SK-N-SH treated with all-trans-retinoic acid at 6 μM for 48 hours (cell line): ENCODE data around the gene KRTAP9-7.
"Not testable (repeated sequence)": the region's sequence is repeated elsewhere in the genome, so short reads cannot be mapped to it uniquely, and the experiment has no call there.

Experiments used
- ATAC-seq: fragments of 200-7000 bp; cut with Tn5 transposase; 3 replicates; pipeline ENCODE4 v1.9.1; 2020; ENCODE audit warnings: mild to moderate bottlenecking, moderate library complexity
- ARNTL ChIP-seq: fragments of 450-650 bp; formaldehyde crosslinking; IDR thresholded peaks from 2 replicates; pipeline ENCODE4 v1.5.0; 2020; ENCODE audit warnings: low read depth, mild to moderate bottlenecking, moderate library complexity, borderline replicate concordance
- BACH2 ChIP-seq: fragments of 250-450 bp; sonication (Bioruptor Pico); IDR thresholded peaks from 2 replicates; pipeline ENCODE4 v1.9.0; 2021; ENCODE audit warnings: mild to moderate bottlenecking, borderline replicate concordance
- CSDC2 ChIP-seq: fragments of 250-450 bp; sonication (Bioruptor Pico); IDR thresholded peaks from 2 replicates; pipeline ENCODE4 v1.5.0; 2020; ENCODE audit warnings: mild to moderate bottlenecking, moderate library complexity
- CSRNP3 ChIP-seq: fragments of 250-450 bp; sonication (Bioruptor Pico); IDR thresholded peaks from 2 replicates; pipeline ENCODE4 v1.5.1; 2021; ENCODE audit warnings: mild to moderate bottlenecking, moderate library complexity
- ESRRG ChIP-seq: fragments of 250-450 bp; sonication (Bioruptor Pico); IDR thresholded peaks from 2 replicates; pipeline ENCODE4 v1.6.1; 2021; ENCODE audit warnings: mild to moderate bottlenecking
- GLIS3 ChIP-seq: fragments of 250-450 bp; sonication (Bioruptor Pico); IDR thresholded peaks from 2 replicates; pipeline ENCODE4 v1.5.0; 2020; ENCODE audit warnings: mild to moderate bottlenecking, moderate library complexity
- ISL1 ChIP-seq: fragments of 250-450 bp; sonication (Bioruptor Pico); IDR thresholded peaks from 2 replicates; pipeline ENCODE4 v2.1.2; 2022; ENCODE audit warnings: mild to moderate bottlenecking, moderate library complexity
- OSR1 ChIP-seq: fragments of 250-450 bp; sonication (Bioruptor Pico); IDR thresholded peaks from 2 replicates; pipeline ENCODE4 v1.8.0; 2022; ENCODE audit warnings: moderate library complexity, mild to moderate bottlenecking, inconsistent platforms
- PATZ1 ChIP-seq: fragments of 250-450 bp; sonication (Bioruptor Pico); IDR thresholded peaks from 2 replicates; pipeline ENCODE4 v1.8.0; 2020; ENCODE audit warnings: mild to moderate bottlenecking, moderate library complexity, borderline replicate concordance
- PPARA ChIP-seq: fragments of 250-450 bp; sonication (Bioruptor Pico); IDR thresholded peaks from 2 replicates; pipeline ENCODE4 v1.5.0; 2020; ENCODE audit warnings: mild to moderate bottlenecking, borderline replicate concordance
- RARB ChIP-seq: fragments of 250-450 bp; sonication (Bioruptor Pico); IDR thresholded peaks from 2 replicates; pipeline ENCODE4 v1.8.0; 2021; ENCODE audit warnings: mild to moderate bottlenecking, moderate library complexity
- SNAI2 ChIP-seq: fragments of 250-450 bp; sonication (Bioruptor Pico); IDR thresholded peaks from 2 replicates; pipeline ENCODE4 v1.5.0; 2020; ENCODE audit warnings: mild to moderate bottlenecking, moderate library complexity
- TCF4 ChIP-seq: fragments of 250-450 bp; sonication (Bioruptor Pico); IDR thresholded peaks from 2 replicates; pipeline ENCODE4 v1.8.0; 2021; ENCODE audit warnings: mild to moderate bottlenecking, moderate library complexity, borderline replicate concordance
- TOX ChIP-seq: fragments of 250-450 bp; sonication (Bioruptor Pico); IDR thresholded peaks from 2 replicates; pipeline ENCODE4 v1.8.0; 2021; ENCODE audit warnings: mild to moderate bottlenecking, moderate library complexity, borderline replicate concordance
- ZC3H10 ChIP-seq: fragments of 250-450 bp; sonication (Bioruptor Pico); IDR thresholded peaks from 2 replicates; pipeline ENCODE4 v1.5.1; 2021; ENCODE audit warnings: mild to moderate bottlenecking, moderate library complexity
- ZFP3 ChIP-seq: fragments of 250-450 bp; sonication (Bioruptor Pico); IDR thresholded peaks from 2 replicates; pipeline ENCODE4 v1.5.0; 2020; ENCODE audit warnings: mild to moderate bottlenecking, moderate library complexity
- ZFP30 ChIP-seq: fragments of 450-650 bp; formaldehyde crosslinking; IDR thresholded peaks from 2 replicates; pipeline ENCODE4 v1.5.0; 2022; ENCODE audit warnings: mild to moderate bottlenecking, moderate library complexity
- ZNF565 ChIP-seq: fragments of 450-650 bp; formaldehyde crosslinking; conservative IDR thresholded peaks from 2 replicates; pipeline ENCODE4 v1.5.0; 2020; ENCODE audit warnings: low read depth, mild to moderate bottlenecking, moderate library complexity
- ZNF70 ChIP-seq: fragments of 450-650 bp; formaldehyde crosslinking; IDR thresholded peaks from 2 replicates; pipeline ENCODE4 v1.5.0; 2020; ENCODE audit warnings: mild to moderate bottlenecking, moderate library complexity
- ZNF8 ChIP-seq: fragments of 450-650 bp; formaldehyde crosslinking; IDR thresholded peaks from 2 replicates; pipeline ENCODE4 v1.5.0; 2020; ENCODE audit warnings: mild to moderate bottlenecking, moderate library complexity
- TF ChIP-seq, protein P1 (sequence below): fragments of 250-450 bp; sonication (Bioruptor Pico); IDR thresholded peaks from 2 replicates; pipeline ENCODE4 v1.5.0; 2020; ENCODE audit warnings: mild to moderate bottlenecking, moderate library complexity
- TF ChIP-seq, protein P2 (sequence below): fragments of 250-450 bp; sonication (Bioruptor Pico); IDR thresholded peaks from 2 replicates; pipeline ENCODE4 v1.5.1; 2020; ENCODE audit warnings: low read depth, mild to moderate bottlenecking, moderate library complexity
- TF ChIP-seq, protein P3 (sequence below): fragments of 250-450 bp; sonication (Bioruptor Pico); IDR thresholded peaks from 2 replicates; pipeline ENCODE4 v1.8.0; 2021; ENCODE audit warnings: low read depth, mild to moderate bottlenecking, moderate library complexity, borderline replicate concordance

The KRTAP9-7 gene

DNA sequence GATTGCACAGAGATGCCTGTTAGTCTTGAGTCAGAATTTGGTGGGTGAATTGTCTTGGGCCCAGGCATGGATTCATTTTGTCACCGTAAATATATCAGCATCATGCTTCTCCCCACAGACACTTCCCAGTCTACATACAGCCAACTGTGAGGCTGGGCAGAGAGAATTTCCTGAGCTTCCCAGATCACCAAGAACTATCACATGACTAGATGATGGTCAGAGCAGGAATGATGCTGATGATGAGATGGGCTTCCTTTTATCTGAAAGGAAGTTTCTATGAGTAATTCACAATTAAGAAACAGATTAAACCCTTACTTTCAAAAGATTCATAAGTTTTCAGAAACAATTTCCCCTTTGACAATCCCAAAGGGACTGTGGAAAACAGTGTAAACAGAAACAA lies 20.6 kb upstream of the KRTAP9-7 start:
- no peak for ATAC-seq
- no peak for TF ChIP-seq GLIS3 (CRISPR knock-in tag)
- TF ChIP-seq, protein P1, sequence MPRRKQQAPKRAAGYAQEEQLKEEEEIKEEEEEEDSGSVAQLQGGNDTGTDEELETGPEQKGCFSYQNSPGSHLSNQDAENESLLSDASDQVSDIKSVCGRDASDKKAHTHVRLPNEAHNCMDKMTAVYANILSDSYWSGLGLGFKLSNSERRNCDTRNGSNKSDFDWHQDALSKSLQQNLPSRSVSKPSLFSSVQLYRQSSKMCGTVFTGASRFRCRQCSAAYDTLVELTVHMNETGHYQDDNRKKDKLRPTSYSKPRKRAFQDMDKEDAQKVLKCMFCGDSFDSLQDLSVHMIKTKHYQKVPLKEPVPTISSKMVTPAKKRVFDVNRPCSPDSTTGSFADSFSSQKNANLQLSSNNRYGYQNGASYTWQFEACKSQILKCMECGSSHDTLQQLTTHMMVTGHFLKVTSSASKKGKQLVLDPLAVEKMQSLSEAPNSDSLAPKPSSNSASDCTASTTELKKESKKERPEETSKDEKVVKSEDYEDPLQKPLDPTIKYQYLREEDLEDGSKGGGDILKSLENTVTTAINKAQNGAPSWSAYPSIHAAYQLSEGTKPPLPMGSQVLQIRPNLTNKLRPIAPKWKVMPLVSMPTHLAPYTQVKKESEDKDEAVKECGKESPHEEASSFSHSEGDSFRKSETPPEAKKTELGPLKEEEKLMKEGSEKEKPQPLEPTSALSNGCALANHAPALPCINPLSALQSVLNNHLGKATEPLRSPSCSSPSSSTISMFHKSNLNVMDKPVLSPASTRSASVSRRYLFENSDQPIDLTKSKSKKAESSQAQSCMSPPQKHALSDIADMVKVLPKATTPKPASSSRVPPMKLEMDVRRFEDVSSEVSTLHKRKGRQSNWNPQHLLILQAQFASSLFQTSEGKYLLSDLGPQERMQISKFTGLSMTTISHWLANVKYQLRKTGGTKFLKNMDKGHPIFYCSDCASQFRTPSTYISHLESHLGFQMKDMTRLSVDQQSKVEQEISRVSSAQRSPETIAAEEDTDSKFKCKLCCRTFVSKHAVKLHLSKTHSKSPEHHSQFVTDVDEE = no peak
- TF ChIP-seq TOX (CRISPR knock-in tag) = no peak
- TF ChIP-seq, protein P2, sequence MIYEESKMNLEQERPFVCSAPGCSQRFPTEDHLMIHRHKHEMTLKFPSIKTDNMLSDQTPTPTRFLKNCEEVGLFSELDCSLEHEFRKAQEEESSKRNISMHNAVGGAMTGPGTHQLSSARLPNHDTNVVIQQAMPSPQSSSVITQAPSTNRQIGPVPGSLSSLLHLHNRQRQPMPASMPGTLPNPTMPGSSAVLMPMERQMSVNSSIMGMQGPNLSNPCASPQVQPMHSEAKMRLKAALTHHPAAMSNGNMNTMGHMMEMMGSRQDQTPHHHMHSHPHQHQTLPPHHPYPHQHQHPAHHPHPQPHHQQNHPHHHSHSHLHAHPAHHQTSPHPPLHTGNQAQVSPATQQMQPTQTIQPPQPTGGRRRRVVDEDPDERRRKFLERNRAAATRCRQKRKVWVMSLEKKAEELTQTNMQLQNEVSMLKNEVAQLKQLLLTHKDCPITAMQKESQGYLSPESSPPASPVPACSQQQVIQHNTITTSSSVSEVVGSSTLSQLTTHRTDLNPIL (CRISPR knock-in tag) = no peak
- TF ChIP-seq ZNF565 = no peak
- no peak for TF ChIP-seq ZFP30 (CRISPR knock-in tag)
- no peak for TF ChIP-seq BACH2
- no peak for TF ChIP-seq ZNF8 (CRISPR knock-in tag)
- no peak for TF ChIP-seq ARNTL (CRISPR knock-in tag)
- TF ChIP-seq RARB = no peak
- TF ChIP-seq, protein P3, sequence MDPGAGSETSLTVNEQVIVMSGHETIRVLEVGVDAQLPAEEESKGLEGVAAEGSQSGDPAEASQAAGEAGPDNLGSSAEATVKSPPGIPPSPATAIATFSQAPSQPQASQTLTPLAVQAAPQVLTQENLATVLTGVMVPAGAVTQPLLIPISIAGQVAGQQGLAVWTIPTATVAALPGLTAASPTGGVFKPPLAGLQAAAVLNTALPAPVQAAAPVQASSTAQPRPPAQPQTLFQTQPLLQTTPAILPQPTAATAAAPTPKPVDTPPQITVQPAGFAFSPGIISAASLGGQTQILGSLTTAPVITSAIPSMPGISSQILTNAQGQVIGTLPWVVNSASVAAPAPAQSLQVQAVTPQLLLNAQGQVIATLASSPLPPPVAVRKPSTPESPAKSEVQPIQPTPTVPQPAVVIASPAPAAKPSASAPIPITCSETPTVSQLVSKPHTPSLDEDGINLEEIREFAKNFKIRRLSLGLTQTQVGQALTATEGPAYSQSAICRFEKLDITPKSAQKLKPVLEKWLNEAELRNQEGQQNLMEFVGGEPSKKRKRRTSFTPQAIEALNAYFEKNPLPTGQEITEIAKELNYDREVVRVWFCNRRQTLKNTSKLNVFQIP (CRISPR knock-in tag) = no peak
- no peak for TF ChIP-seq ESRRG (CRISPR knock-in tag)
- TF ChIP-seq OSR1 (CRISPR knock-in tag) = no peak
- no peak for TF ChIP-seq ZFP3 (CRISPR knock-in tag)
- TF ChIP-seq CSDC2 = no peak
- no peak for TF ChIP-seq PPARA
- TF ChIP-seq TCF4 (CRISPR knock-in tag) = no peak
- no peak for TF ChIP-seq SNAI2 (CRISPR knock-in tag)
- no peak for TF ChIP-seq PATZ1
- TF ChIP-seq CSRNP3 (CRISPR knock-in tag) = no peak

- ATAC-seq = not testable (repeated sequence)
Observed at GRCh38 chr17:41255381-41256290, 19.9 kb upstream of the KRTAP9-7 start, which contains the start of gene KRTAP9-9. Gene KRTAP9-9 (plus strand): TSS chr17:41255384.

- no peak for TF ChIP-seq TCF4 (CRISPR knock-in tag)
- TF ChIP-seq ZNF565 = no peak
- no peak for TF ChIP-seq ZNF70 (CRISPR knock-in tag)
- no peak for TF ChIP-seq ISL1
- TF ChIP-seq BACH2 = no peak
- TF ChIP-seq ZNF8 (CRISPR knock-in tag) = no peak
- TF ChIP-seq ESRRG (CRISPR knock-in tag) = no peak
- TF ChIP-seq, protein P3 (CRISPR knock-in tag) = no peak
- no peak for TF ChIP-seq ARNTL (CRISPR knock-in tag)
- no peak for TF ChIP-seq ZFP3 (CRISPR knock-in tag)
- no peak for TF ChIP-seq GLIS3 (CRISPR knock-in tag)
- no peak for TF ChIP-seq CSRNP3 (CRISPR knock-in tag)
- TF ChIP-seq ZC3H10 (CRISPR knock-in tag) = no peak
- TF ChIP-seq TOX (CRISPR knock-in tag) = no peak
- no peak for TF ChIP-seq PPARA
- TF ChIP-seq ZFP30 (CRISPR knock-in tag) = no peak
- no peak for ATAC-seq
Observed at GRCh38 chr17:41256291-41256685, 19.2 kb upstream of the KRTAP9-7 start.
